ENCODE measurements around the gene ZKSCAN5. TPM values are rescaled to one million over a fixed set of nuclear protein-coding genes. Genes with fewer than 3 reads are reported as not detected.
"Not testable (repeated sequence)": the region's sequence is repeated elsewhere in the genome, so short reads cannot be mapped to it uniquely, and the experiment has no call there.

ZKSCAN5 gene
- total RNA-seq, 1 donor from 2014 or later, result 5.7 TPM

- not testable (repeated sequence) for DNase-seq (ENCODE audit: low spot score)
Observed at GRCh38 chr7:99580778-99581332, 76.4 kb downstream of the ZKSCAN5 start.

Other genes starting within 250 kb of the ZKSCAN5 start
- not detected for gene MYH16, start 231.8 kb upstream of the ZKSCAN5 start, total RNA-seq
- gene ARPC1A, start 178.8 kb upstream of the ZKSCAN5 start, total RNA-seq, result 109 TPM
- 159 TPM for gene ARPC1B, start 129.9 kb upstream of the ZKSCAN5 start, total RNA-seq
- gene PDAP1, start 96.1 kb upstream of the ZKSCAN5 start, total RNA-seq, result 88.8 TPM
- 68.2 TPM for gene BUD31, start 95.7 kb upstream of the ZKSCAN5 start, total RNA-seq
- 11.7 TPM for gene PTCD1, start 65.9 kb upstream of the ZKSCAN5 start, total RNA-seq
- 54.7 TPM for gene CPSF4, start 65.7 kb upstream of the ZKSCAN5 start, total RNA-seq
- gene ATP5MF, start 38.5 kb upstream of the ZKSCAN5 start, total RNA-seq, result 256 TPM
- gene ZNF789, start 31.8 kb upstream of the ZKSCAN5 start, total RNA-seq, result 7.8 TPM
- gene ZNF394, start 4.4 kb upstream of the ZKSCAN5 start, total RNA-seq, result 24.4 TPM
- gene FAM200A, start 47.5 kb downstream of the ZKSCAN5 start, total RNA-seq, result 2.5 TPM
- 78.2 TPM for gene ZNF655, start 54.0 kb downstream of the ZKSCAN5 start, total RNA-seq
- gene TMEM225B, start 93.6 kb downstream of the ZKSCAN5 start, total RNA-seq, result 0.55 TPM
- 10.9 TPM for gene ZSCAN25, start 112.3 kb downstream of the ZKSCAN5 start, total RNA-seq
- gene CYP3A5, start 175.3 kb downstream of the ZKSCAN5 start, total RNA-seq, result 96.8 TPM
- gene CYP3A7, start 230.5 kb downstream of the ZKSCAN5 start, total RNA-seq, result not detected

Measured in mesenteric fat pad (tissue), 1 donor.